Gastrocnemius medialis (tissue), 4 donors: Measurements from ENCODE around the gene SNCA.

Source experiments
- CTCF ChIP-seq, 5 experiments: fragments of 450-650 bp in 3 of 5; fragments of 200-600 bp in 2 of 5; sonication (generic) in 2 of 5; IDR thresholded peaks in 4 of 5; conservative IDR thresholded peaks in 1 of 5; 1 replicate in 4 of 5; 2 replicates in 1 of 5; pipeline ENCODE4 v1.5.1; 2016 to 2019; ENCODE audit warnings: antibody characterized with exemption in 5 of 5, mild to moderate bottlenecking in 3 of 5, moderate library complexity in 3 of 5
- POLR2A ChIP-seq, 2 donors: fragments of 450-650 bp; IDR thresholded peaks; one replicate each; pipeline ENCODE4 v1.6.1; 2017; ENCODE audit warnings: antibody characterized with exemption in 2 of 2, mild to moderate bottlenecking in 2 of 2, moderate library complexity in 2 of 2

- no peak for TF ChIP-seq POLR2A (IDR thresholded peaks at IDR 0.05)
- TF ChIP-seq CTCF (IDR thresholded peaks at IDR 0.05 in 4 of 5, conservative IDR thresholded peaks at IDR 0.05 in 1 of 5): no peak
Observed at GRCh38 chr4:89839558-89839957, 2.6 kb upstream of the SNCA start.
